ENCODE measurements around the gene EHMT1.

DNA sequence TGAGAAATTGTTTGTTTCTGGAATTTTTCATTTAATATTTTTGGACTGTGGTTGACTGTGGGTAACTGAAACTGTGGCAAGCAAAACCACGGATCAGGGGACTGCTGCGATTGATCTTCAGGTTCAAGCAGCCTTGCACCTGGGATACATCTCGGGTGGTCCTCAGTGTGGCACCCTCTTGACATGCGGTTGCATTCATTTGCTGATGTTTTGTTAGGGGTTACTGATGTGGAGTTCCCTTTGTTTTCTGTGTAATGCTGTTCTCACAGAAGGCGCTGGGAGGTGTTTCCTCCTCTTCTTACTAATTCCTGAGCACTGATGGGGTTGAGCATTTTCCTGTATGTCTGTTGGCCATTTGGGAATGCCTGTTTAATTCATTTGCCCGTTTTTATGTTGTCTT is 60.4 kb downstream of the EHMT1 start:
- TF ChIP-seq FOXM1 (IDR thresholded peaks at IDR 0.05; ENCODE audit: borderline replicate concordance, low read depth) = no peak
- no peak for TF ChIP-seq ZBTB7A (IDR thresholded peaks at IDR 0.05; ENCODE audit: low read depth)
- TF ChIP-seq, protein P1, sequence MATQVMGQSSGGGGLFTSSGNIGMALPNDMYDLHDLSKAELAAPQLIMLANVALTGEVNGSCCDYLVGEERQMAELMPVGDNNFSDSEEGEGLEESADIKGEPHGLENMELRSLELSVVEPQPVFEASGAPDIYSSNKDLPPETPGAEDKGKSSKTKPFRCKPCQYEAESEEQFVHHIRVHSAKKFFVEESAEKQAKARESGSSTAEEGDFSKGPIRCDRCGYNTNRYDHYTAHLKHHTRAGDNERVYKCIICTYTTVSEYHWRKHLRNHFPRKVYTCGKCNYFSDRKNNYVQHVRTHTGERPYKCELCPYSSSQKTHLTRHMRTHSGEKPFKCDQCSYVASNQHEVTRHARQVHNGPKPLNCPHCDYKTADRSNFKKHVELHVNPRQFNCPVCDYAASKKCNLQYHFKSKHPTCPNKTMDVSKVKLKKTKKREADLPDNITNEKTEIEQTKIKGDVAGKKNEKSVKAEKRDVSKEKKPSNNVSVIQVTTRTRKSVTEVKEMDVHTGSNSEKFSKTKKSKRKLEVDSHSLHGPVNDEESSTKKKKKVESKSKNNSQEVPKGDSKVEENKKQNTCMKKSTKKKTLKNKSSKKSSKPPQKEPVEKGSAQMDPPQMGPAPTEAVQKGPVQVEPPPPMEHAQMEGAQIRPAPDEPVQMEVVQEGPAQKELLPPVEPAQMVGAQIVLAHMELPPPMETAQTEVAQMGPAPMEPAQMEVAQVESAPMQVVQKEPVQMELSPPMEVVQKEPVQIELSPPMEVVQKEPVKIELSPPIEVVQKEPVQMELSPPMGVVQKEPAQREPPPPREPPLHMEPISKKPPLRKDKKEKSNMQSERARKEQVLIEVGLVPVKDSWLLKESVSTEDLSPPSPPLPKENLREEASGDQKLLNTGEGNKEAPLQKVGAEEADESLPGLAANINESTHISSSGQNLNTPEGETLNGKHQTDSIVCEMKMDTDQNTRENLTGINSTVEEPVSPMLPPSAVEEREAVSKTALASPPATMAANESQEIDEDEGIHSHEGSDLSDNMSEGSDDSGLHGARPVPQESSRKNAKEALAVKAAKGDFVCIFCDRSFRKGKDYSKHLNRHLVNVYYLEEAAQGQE (IDR thresholded peaks at IDR 0.05; ENCODE audit: low read depth) = no peak
- no peak for TF ChIP-seq CEBPB (IDR thresholded peaks at IDR 0.05)
- TF ChIP-seq EP300 (IDR thresholded peaks at IDR 0.05; ENCODE audit: borderline replicate concordance) = no peak
- TF ChIP-seq YY1 (IDR thresholded peaks at IDR 0.05; ENCODE audit: low read depth) = no peak
- TF ChIP-seq EGR1 (IDR thresholded peaks at IDR 0.05) = no peak
- TF ChIP-seq, protein P2, sequence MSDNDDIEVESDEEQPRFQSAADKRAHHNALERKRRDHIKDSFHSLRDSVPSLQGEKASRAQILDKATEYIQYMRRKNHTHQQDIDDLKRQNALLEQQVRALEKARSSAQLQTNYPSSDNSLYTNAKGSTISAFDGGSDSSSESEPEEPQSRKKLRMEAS (IDR thresholded peaks at IDR 0.05) = no peak
- TF ChIP-seq RAD21 (IDR thresholded peaks at IDR 0.05; ENCODE audit: low read depth) = no peak
- no peak for TF ChIP-seq CREB1 (IDR thresholded peaks at IDR 0.05; ENCODE audit: low read depth)
- TF ChIP-seq TCF12 (IDR thresholded peaks at IDR 0.05; ENCODE audit: low read depth) = no peak
- TF ChIP-seq TAF1 (IDR thresholded peaks at IDR 0.05; ENCODE audit: low read depth) = no peak
- TF ChIP-seq USF1 (IDR thresholded peaks at IDR 0.05) = no peak
- TF ChIP-seq NFIC (IDR thresholded peaks at IDR 0.05) = no peak
